ENCODE measurements around the gene SH3BP5.

DNA sequence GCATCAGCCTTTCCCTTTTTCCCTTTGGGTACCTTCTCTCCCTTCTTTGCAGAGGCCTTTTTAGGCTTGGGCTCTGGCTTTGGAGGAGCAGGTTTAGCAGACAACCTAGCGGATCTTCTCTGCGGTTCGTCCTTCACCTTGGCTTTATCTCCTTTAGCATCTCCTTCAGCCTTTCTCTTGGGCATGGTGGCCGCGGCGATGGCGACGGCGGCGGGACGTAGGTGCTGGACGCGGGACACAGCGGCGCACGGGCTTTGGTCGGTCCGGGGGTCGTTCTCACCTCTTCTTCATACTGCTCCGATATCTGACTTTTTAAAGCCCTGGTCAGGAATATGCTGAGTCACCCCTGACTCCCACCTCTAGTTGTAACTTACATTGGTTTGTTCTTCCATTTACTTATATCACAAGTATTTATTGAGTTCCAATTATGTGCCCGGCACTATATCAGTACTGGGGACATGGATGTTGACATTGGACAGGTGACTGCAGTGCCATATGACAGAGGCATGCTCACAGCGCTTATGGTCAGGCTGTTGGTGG, 43.1 kb upstream of the SH3BP5 start:
- TF ChIP-seq GATA2 (IDR thresholded peaks at IDR 0.05; ENCODE audit: low read depth, low read length): no peak
- no peak for TF ChIP-seq GATA3 (IDR thresholded peaks at IDR 0.05; ENCODE audit: low read depth, low read length)

Measured in SH-SY5Y (cell line).